ENCODE results near the gene FUT7.
"Not testable (repeated sequence)": the region's sequence is repeated elsewhere in the genome, so short reads cannot be mapped to it uniquely, and the experiment has no call there.

Gene FUT7

GRCh38 chr9:137064027-137064879 lies 32.4 kb upstream of the FUT7 start (continued):
- TF ChIP-seq ZNF37A (tag by site-specific recombination; IDR thresholded peaks at IDR 0.05), result no peak

- CTCF ChIA-PET, result interaction anchor here (0.5 to 11.3 kb wide), 26 partner anchors 7 to 338 kb away, joined by 3 to 237 read pairs (median 4); partner anchors contain the start of genes ABCA2, ENTPD2, MAN1B1 and NPDC1
- Histone ChIP-seq H3K4me1 (ENCODE audit: control insufficient read depth, insufficient read depth, low read length) (no peaks in the 10 kb centered on the region), H3K27ac (ENCODE audit: extremely low read depth, low read depth, low read length) (no peak overlapping the region), H3K36me3 (ENCODE audit: control insufficient read depth in 2 of 2, insufficient read depth in 1 of 2, low read length in 2 of 2) (peaks cover 0 to 17% of the 10 kb centered on the region in 2 experiments; a peak in 1 of 3 replicates), H3K4me3 (ENCODE audit: low read depth, low read length) (no peak overlapping the region), H3K9me3 (ENCODE audit: control insufficient read depth, insufficient read depth, low read depth, low read length) (no peaks in the 10 kb centered on the region)
- TF ChIP-seq GLIS1 (tag by site-specific recombination; IDR thresholded peaks at IDR 0.05) (peak; percentile 30; the same call in 1 of the 2 replicates), ZNF391 (tag by site-specific recombination; IDR thresholded peaks at IDR 0.05; ENCODE audit: borderline replicate concordance, low read depth) (no peak)
- POLR2A ChIA-PET, result interaction anchor here (1.2 to 1.5 kb wide), 7 partner anchors 14 to 263 kb away, joined by 3 to 9 read pairs (median 5); partner anchors contain the start of genes MAN1B1, NPDC1, TUBB4B and UAP1L1
Observed at GRCh38 chr9:137063311-137064026, 31.6 kb upstream of the FUT7 start.

GRCh38 chr9:137062798-137063197 lies 30.9 kb upstream of the FUT7 start:
- H3K4me3 ChIP-seq (ENCODE audit: low read depth, low read length); H3K9me3 ChIP-seq (ENCODE audit: control insufficient read depth, insufficient read depth, low read depth, low read length); H3K4me1 ChIP-seq (ENCODE audit: control insufficient read depth, insufficient read depth, low read length); H3K27ac ChIP-seq (ENCODE audit: extremely low read depth, low read depth, low read length): not testable (repeated sequence)
- H3K36me3 ChIP-seq (ENCODE audit: control insufficient read depth in 2 of 2, insufficient read depth in 1 of 2, low read length in 2 of 2), result peaks cover 0 to 17% of the 10 kb centered on the region in 2 experiments; a peak in 1 of 3 replicates
- CTCF ChIA-PET, result interaction anchor here (0.6 to 11.3 kb wide), 6 partner anchors 6 to 297 kb away, joined by 3 to 237 read pairs (median 49); partner anchors contain the start of genes ABCA2, ENTPD2 and NPDC1
- POLR2A ChIA-PET, result interaction anchor here (1.4 kb wide), 2 partner anchors 15 to 263 kb away, joined by 3 read pairs; partner anchors contain the start of gene UAP1L1

GRCh38 chr9:137062384-137062783 lies 30.5 kb upstream of the FUT7 start:
- Histone ChIP-seq H3K9me3 (ENCODE audit: control insufficient read depth, insufficient read depth, low read depth, low read length) (no peaks in the 10 kb centered on the region), H3K4me3 (ENCODE audit: low read depth, low read length) (no peak overlapping the region), H3K4me1 (ENCODE audit: control insufficient read depth, insufficient read depth, low read length) (no peaks in the 10 kb centered on the region), H3K36me3 (ENCODE audit: control insufficient read depth in 2 of 2, insufficient read depth in 1 of 2, low read length in 2 of 2) (peaks cover 0 to 17% of the 10 kb centered on the region in 2 experiments; a peak in 1 of 3 replicates), H3K27ac (ENCODE audit: extremely low read depth, low read depth, low read length) (no peak overlapping the region)
- ChIA-PET POLR2A (no interaction called here), CTCF (interaction anchor here (1.7 to 11.3 kb wide), 4 partner anchors 14 to 296 kb away, joined by 4 to 237 read pairs (median 49); partner anchors contain the start of genes ABCA2 and NPDC1)
- no peak for TF ChIP-seq ZNF239 (tag by site-specific recombination; IDR thresholded peaks at IDR 0.05)
- TF ChIP-seq ZNF398 (tag by site-specific recombination; IDR thresholded peaks at IDR 0.05), result no peak
- no peak for TF ChIP-seq ZNF23 (tag by site-specific recombination; IDR thresholded peaks at IDR 0.05; ENCODE audit: borderline replicate concordance)
- no peak for TF ChIP-seq KLF16 (tag by site-specific recombination; IDR thresholded peaks at IDR 0.05)
- TF ChIP-seq WT1 (tag by site-specific recombination; IDR thresholded peaks at IDR 0.05), result no peak
- no peak for TF ChIP-seq ZNF311 (tag by site-specific recombination; IDR thresholded peaks at IDR 0.05; ENCODE audit: borderline replicate concordance)
- TF ChIP-seq ZBTB20 (tag by site-specific recombination; IDR thresholded peaks at IDR 0.05), result no peak
- no peak for TF ChIP-seq HOXD13 (CRISPR knock-in tag; IDR thresholded peaks at IDR 0.05; ENCODE audit: borderline replicate concordance)
- TF ChIP-seq ZNF341 (tag by site-specific recombination; IDR thresholded peaks at IDR 0.05; ENCODE audit: low read depth), result no peak
- no peak for TF ChIP-seq PRDM6 (tag by site-specific recombination; IDR thresholded peaks at IDR 0.05)
- TF ChIP-seq ZNF624 (tag by site-specific recombination; IDR thresholded peaks at IDR 0.05), result no peak
- TF ChIP-seq ZBTB26 (tag by site-specific recombination; optimal IDR thresholded peaks at IDR 0.05), result no peak
- no peak for TF ChIP-seq ZNF768 (tag by site-specific recombination; IDR thresholded peaks at IDR 0.05)
- no peak for TF ChIP-seq ZXDB (tag by site-specific recombination; IDR thresholded peaks at IDR 0.05)
- TF ChIP-seq ZNF155 (tag by site-specific recombination; IDR thresholded peaks at IDR 0.05), result no peak
- TF ChIP-seq BCL11A (tag by site-specific recombination; IDR thresholded peaks at IDR 0.05; ENCODE audit: low read depth), result no peak
- no peak for TF ChIP-seq MZF1 (tag by site-specific recombination; IDR thresholded peaks at IDR 0.05; ENCODE audit: borderline replicate concordance)

Data from HEK293 (cell line).